SK-N-MC (cell line): Measurements from ENCODE around the gene TNFAIP8.
"Not testable (repeated sequence)": the region's sequence is repeated elsewhere in the genome, so short reads cannot be mapped to it uniquely, and the experiment has no call there.

Experiments
- EZH2 ChIP-seq: fragments of 200-600 bp; sonication (generic); IDR thresholded peaks from one replicate; pipeline ENCODE4 v1.6.1; 2017; ENCODE audit warnings: antibody characterized with exemption
- FOXP2 ChIP-seq: optimal IDR thresholded peaks from 2 replicates; pipeline ENCODE3; 2011; ENCODE audit warnings: mild to moderate bottlenecking, moderate library complexity; ENCODE audit not compliant: insufficient read depth; ENCODE audit errors: extremely low read length, control extremely low read depth

- not testable (repeated sequence) for TF ChIP-seq EZH2, FOXP2
Observed at GRCh38 chr5:119439632-119440031, 83.8 kb downstream of the TNFAIP8 start.
